Cardiac fibroblast (primary cell): Measurements from ENCODE around the gene TP53TG5.

Experiments
- DNase-seq, 2 donors: peaks; one replicate each; pipeline versions ENCODE4 v3.0.0 to v3.0.0-alpha.2; 2010; ENCODE audit warnings: low read depth in 2 of 2
- H3K4me3 ChIP-seq, 2 donors: replicated peaks in 1 of 2; 1 replicate in 1 of 2; 2 replicates in 1 of 2; pipeline ENCODE4 v1.5.1; 2011; ENCODE audit warnings: low read depth in 2 of 2, low read length in 2 of 2, mild to moderate bottlenecking in 2 of 2, moderate library complexity in 1 of 2
- TF ChIP-seq, protein P1 (sequence below): IDR thresholded peaks from one replicate; pipeline ENCODE4 v1.5.1; 2011; ENCODE audit warnings: low read depth, mild to moderate bottlenecking, low read length, inconsistent platforms

TP53TG5 gene

DNA sequence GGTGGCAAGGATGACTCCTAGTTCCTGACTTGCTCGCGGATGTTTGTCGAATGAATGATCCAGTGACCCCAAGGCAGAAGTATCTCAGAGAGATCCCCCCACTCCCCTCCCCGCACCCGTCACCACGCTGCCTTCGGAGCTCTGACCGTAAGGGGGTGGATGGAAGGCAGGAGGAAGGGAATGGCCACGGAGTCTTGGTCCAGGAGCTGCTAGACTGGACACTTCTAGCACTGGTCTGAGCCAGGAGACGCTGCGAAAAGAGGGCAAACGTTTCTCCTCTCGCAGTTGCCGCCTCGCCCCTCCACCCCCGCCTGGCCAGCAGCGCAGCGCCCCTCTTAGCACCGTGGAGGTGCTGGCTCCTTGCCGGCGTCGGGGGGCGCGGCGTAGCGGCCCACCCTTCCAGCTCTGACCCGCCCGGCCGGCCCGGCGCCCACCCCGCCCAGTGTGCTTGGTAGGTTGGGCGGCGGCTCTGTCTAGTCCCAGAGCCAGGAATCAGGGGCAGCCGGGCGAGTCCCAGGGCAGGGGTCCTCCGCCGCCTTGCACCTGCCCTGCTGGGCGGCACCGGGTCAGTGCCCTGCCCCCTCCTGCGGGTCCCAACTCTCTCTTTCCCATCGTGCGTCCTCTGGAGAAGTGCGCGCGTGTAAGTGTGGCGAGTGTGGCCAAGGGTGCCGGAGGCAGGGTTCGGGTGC, 27.6 kb upstream of the TP53TG5 start:
- peak in 1 of 2 donors; percentile 22 for DNase-seq
- TF ChIP-seq, protein P1, sequence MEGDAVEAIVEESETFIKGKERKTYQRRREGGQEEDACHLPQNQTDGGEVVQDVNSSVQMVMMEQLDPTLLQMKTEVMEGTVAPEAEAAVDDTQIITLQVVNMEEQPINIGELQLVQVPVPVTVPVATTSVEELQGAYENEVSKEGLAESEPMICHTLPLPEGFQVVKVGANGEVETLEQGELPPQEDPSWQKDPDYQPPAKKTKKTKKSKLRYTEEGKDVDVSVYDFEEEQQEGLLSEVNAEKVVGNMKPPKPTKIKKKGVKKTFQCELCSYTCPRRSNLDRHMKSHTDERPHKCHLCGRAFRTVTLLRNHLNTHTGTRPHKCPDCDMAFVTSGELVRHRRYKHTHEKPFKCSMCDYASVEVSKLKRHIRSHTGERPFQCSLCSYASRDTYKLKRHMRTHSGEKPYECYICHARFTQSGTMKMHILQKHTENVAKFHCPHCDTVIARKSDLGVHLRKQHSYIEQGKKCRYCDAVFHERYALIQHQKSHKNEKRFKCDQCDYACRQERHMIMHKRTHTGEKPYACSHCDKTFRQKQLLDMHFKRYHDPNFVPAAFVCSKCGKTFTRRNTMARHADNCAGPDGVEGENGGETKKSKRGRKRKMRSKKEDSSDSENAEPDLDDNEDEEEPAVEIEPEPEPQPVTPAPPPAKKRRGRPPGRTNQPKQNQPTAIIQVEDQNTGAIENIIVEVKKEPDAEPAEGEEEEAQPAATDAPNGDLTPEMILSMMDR: no peak
- peak overlapping the region; percentile 60 to 63 for H3K4me3 ChIP-seq

DNA sequence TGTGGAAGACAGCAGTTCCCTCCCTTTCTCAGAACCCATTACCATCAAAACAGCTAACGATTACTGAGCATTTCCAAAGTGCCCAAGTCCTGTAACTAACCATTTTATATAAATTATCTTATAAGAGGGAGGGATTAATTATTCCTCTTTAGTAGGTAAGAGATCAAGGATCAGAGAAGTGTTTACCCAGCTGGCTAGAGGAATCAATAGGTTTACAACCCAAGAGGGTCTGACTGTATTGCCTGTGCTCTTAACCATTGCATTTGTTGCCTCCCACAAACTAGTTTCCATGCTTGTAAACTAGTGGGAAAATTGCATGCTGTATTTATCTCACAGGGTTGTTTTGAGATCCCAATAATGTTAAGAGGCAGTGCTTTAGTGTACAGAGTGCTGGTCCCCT, 26.3 kb upstream of the TP53TG5 start:
- no peak overlapping the region for H3K4me3 ChIP-seq
- TF ChIP-seq, protein P1: no peak
- no peak for DNase-seq

DNA sequence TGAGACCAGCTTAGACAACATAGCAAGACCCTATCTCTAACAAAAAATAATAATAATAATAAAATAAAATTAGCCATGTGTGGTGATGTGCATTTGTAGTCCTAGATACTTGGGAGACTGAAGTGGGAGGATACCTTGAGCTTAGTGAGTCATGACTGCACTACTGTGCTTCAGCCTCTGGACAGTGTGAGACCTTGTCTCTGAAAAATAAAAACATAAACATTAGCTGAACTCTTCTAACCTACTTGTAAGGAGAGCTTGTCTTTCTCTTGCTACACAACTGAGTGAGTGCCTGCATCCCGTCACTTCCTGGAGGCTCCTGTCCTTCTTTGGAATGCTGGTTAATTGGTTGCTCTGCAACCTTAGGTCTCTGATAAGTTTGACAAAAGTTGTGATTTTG, 24.8 kb upstream of the TP53TG5 start:
- no peak overlapping the region for H3K4me3 ChIP-seq
- TF ChIP-seq, protein P1: no peak
- peak in 1 of 2 donors; percentile 47 for DNase-seq

DNA sequence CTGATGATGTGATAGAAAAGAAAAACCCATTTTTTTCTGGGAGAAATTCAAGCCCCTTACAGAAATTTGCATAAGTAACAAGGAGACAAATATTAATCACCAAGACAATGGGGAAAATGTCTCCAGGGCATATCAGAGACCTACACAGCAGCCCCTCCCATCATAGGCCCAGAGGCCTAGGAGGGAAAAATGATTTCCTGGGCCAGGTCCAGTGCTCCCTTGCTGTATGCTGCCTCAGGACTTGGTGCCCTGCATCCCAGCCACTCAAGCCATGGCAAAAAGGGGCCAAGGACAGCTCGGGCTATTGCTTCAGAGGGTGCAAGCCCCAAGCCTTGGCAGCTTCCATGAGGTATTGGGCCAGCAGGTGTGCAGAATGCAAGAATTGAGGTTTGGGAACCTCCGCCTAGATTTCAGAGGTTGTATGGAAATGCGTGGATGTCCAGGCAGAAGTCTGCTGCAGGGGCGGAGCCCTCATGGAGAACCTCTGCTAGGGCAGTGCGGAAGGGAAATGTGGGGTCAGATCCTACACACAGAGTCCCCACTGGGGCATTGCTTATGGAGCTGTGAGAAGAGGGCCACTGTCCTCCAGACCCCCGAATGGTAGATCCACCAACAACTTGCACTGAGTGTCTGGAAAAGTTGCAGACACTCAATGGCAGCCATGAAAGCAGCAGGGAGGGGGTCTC, 22.4 kb upstream of the TP53TG5 start:
- H3K4me3 ChIP-seq: no peak overlapping the region

DNA sequence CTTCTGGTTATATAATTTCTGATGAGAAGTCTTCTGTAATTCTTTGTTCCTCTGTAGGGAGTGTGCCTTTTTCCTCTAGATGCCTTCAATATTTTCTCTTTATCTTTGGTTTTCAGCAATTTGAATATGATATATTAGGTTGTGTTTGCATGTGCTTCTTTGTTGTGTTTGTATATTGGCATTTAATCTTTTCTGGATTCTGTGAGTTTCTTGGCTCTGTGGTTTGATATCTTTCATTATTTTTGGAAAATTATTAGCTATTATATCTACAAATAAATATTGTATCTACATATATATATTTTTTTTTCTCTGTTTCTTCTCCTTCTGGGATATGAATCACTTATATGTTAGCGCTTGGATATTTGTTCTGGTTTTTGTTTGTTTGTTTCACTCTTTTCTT, 20.9 kb upstream of the TP53TG5 start:
- H3K4me3 ChIP-seq: no peak overlapping the region
- no peak for DNase-seq
- TF ChIP-seq, protein P1: no peak

More for the DNA sequence above, 22.4 kb upstream of the TP53TG5 start:
- TF ChIP-seq, protein P1: no peak
- no peak for DNase-seq

DNA sequence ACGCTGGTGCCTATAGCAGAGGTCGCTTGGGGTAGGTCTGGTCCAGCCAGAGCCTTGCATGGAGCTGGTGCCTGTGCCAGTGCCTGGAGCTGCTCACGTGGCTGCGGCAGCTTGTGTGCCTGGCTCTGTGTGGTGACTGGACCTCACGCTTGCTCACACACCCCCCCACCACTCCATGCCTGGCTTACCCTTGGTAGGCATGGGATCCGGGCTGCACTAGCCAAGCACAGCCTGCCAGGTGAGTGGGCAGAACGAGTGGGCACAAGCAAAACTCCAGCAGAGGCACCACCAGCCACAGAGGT, 16.9 kb upstream of the TP53TG5 start:
- TF ChIP-seq, protein P1: no peak
- no peak overlapping the region for H3K4me3 ChIP-seq
- no peak for DNase-seq
